CD4-positive, alpha-beta T cell treated with Interleukin-1 beta for 1 hour (primary cell): ENCODE results near the gene C20orf144.
"Not testable (repeated sequence)": the region's sequence is repeated elsewhere in the genome, so short reads cannot be mapped to it uniquely, and the experiment has no call there.

Experiments
- DNase-seq, 2 donors: peaks; one replicate each; pipeline ENCODE4 v3.0.0-alpha.2; 2020 to 2022

C20orf144 gene

GRCh38 chr20:33697129-33697528 is 35.0 kb downstream of the C20orf144 start:
- no peak for DNase-seq

GRCh38 chr20:33698966-33699365 is 36.8 kb downstream of the C20orf144 start:
- DNase-seq, result not testable (repeated sequence)

GRCh38 chr20:33700696-33701441 is 38.7 kb downstream of the C20orf144 start:
- DNase-seq, result not testable (repeated sequence)

GRCh38 chr20:33701629-33702450 is 39.7 kb downstream of the C20orf144 start:
- DNase-seq, result no peak

GRCh38 chr20:33702861-33703260 is 40.7 kb downstream of the C20orf144 start:
- DNase-seq, result no peak

- DNase-seq, result no peak
Measured at GRCh38 chr20:33703498-33704137, 41.5 kb downstream of the C20orf144 start.

- no peak for DNase-seq
Measured at GRCh38 chr20:33704197-33704924, 42.2 kb downstream of the C20orf144 start.

- no peak for DNase-seq
Measured at GRCh38 chr20:33707668-33708067, 45.5 kb downstream of the C20orf144 start.

- DNase-seq, result no peak
Measured at GRCh38 chr20:33709398-33709797, 47.3 kb downstream of the C20orf144 start.

GRCh38 chr20:33709905-33710541 is 47.9 kb downstream of the C20orf144 start:
- no peak for DNase-seq

- no peak for DNase-seq
Measured at GRCh38 chr20:33710681-33711445, 48.7 kb downstream of the C20orf144 start.

GRCh38 chr20:33711446-33711738 is 49.3 kb downstream of the C20orf144 start:
- no peak for DNase-seq
